Right lobe of liver (tissue), 6 donors: ENCODE measurements around the gene DDX31. TPM values are rescaled to one million over a fixed set of nuclear protein-coding genes. Genes with fewer than 3 reads are reported as not detected.

ENCODE experiments used
- ATAC-seq, 4 donors: fragments of 200-7000 bp; cut with Tn5 transposase; one replicate each; pipeline ENCODE4 v1.9.1; 2020; ENCODE audit warnings: mild to moderate bottlenecking in 4 of 4, moderate library complexity in 4 of 4
- DNase-seq, 3 donors: peaks; one replicate each; pipeline ENCODE4 v3.0.0-alpha.2; 2020
- H3K27ac ChIP-seq, 3 donors: fragments of 200-600 bp; one replicate each; pipeline ENCODE4 v1.8.0; 2022
- H3K27me3 ChIP-seq, 2 donors: fragments of 200-600 bp; one replicate each; pipeline ENCODE4 v1.8.0; 2022
- H3K36me3 ChIP-seq, 4 donors: fragments of 200-600 bp; sonication (generic) in 1 of 4; one replicate each; pipeline versions ENCODE4 v1.5.1 to v1.8.0; 2017 to 2022; ENCODE audit warnings: control low read depth in 1 of 4
- H3K4me1 ChIP-seq, 4 donors: fragments of 200-600 bp; sonication (generic) in 1 of 4; one replicate each; pipeline versions ENCODE4 v1.5.1 to v1.8.0; 2017 to 2022; ENCODE audit warnings: control low read depth in 1 of 4
- H3K4me3 ChIP-seq, 3 donors: fragments of 200-600 bp; one replicate each; pipeline ENCODE4 v1.8.0; 2022
- H3K9me3 ChIP-seq, 4 donors: fragments of 200-600 bp; sonication (generic) in 1 of 4; one replicate each; pipeline versions ENCODE4 v1.5.1 to v1.8.0; 2017 to 2022; ENCODE audit warnings: control low read depth in 1 of 4
- CTCF ChIP-seq, 4 donors: fragments of 200-600 bp in 3 of 4; fragments of 450-650 bp in 1 of 4; IDR thresholded peaks; one replicate each; pipeline versions ENCODE4 v1.5.1 to v1.8.0; 2016 to 2022; ENCODE audit warnings: antibody characterized with exemption in 4 of 4, mild to moderate bottlenecking in 2 of 4
- POLR2A ChIP-seq: fragments of 450-650 bp; IDR thresholded peaks from one replicate; pipeline ENCODE4 v1.6.1; 2017; ENCODE audit warnings: antibody characterized with exemption, mild to moderate bottlenecking
- WGBS: methylation state at CpG from one replicate; pipeline ENCODE4 v1.1.6; 2018; ENCODE audit warnings: low coverage, low lambda C conversion rate; ENCODE audit not compliant: insufficient coverage; ENCODE audit errors: missing lambda C conversion rate; 5-methylcytosine and 5-hydroxymethylcytosine counted together
- intact Hi-C, 2 donors: fragments of 100-400 bp; cut with DNase I; formaldehyde crosslinking; loops; one replicate each; pipeline versions ENCODE4 v1.11.2 to v1.14.1; 2022
- total RNA-seq, 6 experiments: library from RNA; depleted of rRNA in 2 of 6; stranded (reverse); fragments of >200 nt in 2 of 6; fragmentation: NEBNext Ultra II Directional in 3 of 6; extraction: Animal tissue kit (Norgen Biotek cat#: 25700) in 3 of 6; gene quantifications; one replicate each; pipeline versions ENCODE4 v1.1.0 to v1.2.4, GENCODE V29; 2016 to 2023
- donor health status: DM: no; HTN: yes; CAD: no.
- donor health status: DM: no; HTN: no; CAD: no.
- donor health status: DM: no; HTN: no; CAD: no.
- donor health status: DM: no; HTN: yes; CAD: no.
- donor health status: DM: no; HTN: yes; CAD: no.

Gene DDX31
- total RNA-seq, 6 experiments from 2014 or later = 7.1 to 8.7 (median 8.0) TPM

- WGBS = 82% methylated on average over 3 of the region's 3 CpGs
- Histone ChIP-seq H3K27ac (no peak overlapping the region), H3K4me3 (no peak overlapping the region), H3K36me3 (peaks cover 0 to 50% (median 21%) of the 10 kb centered on the region in 4 donors), H3K4me1 (no peaks in the 10 kb centered on the region), H3K9me3 (no peaks in the 10 kb centered on the region), H3K27me3 (no peaks in the 10 kb centered on the region)
- intact Hi-C loops = no loop called here
- DNase-seq = no peak
- no peak for ATAC-seq
- TF ChIP-seq POLR2A = no peak
- no peak for TF ChIP-seq CTCF (IDR thresholded peaks at IDR 0.05)
These were observed 21.1 kb downstream of the DDX31 start for GRCh38 chr9:132648685-132649084.

- Histone ChIP-seq H3K4me1 (no peaks in the 10 kb centered on the region), H3K4me3 (no peak overlapping the region), H3K36me3 (peaks cover 0 to 53% (median 21%) of the 10 kb centered on the region in 4 donors), H3K9me3 (no peaks in the 10 kb centered on the region), H3K27me3 (no peaks in the 10 kb centered on the region), H3K27ac (no peak overlapping the region)
- ATAC-seq = no peak
- no peak for TF ChIP-seq CTCF (IDR thresholded peaks at IDR 0.05)
- no peak for TF ChIP-seq POLR2A
- no peak for DNase-seq
- intact Hi-C loops = no loop called here
- WGBS = 83% methylated on average over 7 of the region's 7 CpGs
These were observed 21.5 kb downstream of the DDX31 start for GRCh38 chr9:132648283-132648682.

- Histone ChIP-seq H3K4me3 (no peak overlapping the region), H3K27me3 (no peaks in the 10 kb centered on the region), H3K27ac (no peak overlapping the region), H3K36me3 (peaks cover 0 to 58% (median 21%) of the 10 kb centered on the region in 4 donors), H3K9me3 (no peaks in the 10 kb centered on the region), H3K4me1 (no peaks in the 10 kb centered on the region)
- WGBS = 83% methylated on average over 2 of the region's 2 CpGs
- no peak for DNase-seq
- intact Hi-C loops = no loop called here
- TF ChIP-seq CTCF (IDR thresholded peaks at IDR 0.05) (no peak), POLR2A (no peak)
- no peak for ATAC-seq
These were observed 22.0 kb downstream of the DDX31 start for GRCh38 chr9:132647806-132648205.

GRCh38 chr9:132647355-132647754, 22.4 kb downstream of the DDX31 start:
- TF ChIP-seq POLR2A (no peak), CTCF (IDR thresholded peaks at IDR 0.05) (no peak)
- H3K4me1 ChIP-seq = no peaks in the 10 kb centered on the region
- no peak for ATAC-seq
- H3K9me3 ChIP-seq = no peaks in the 10 kb centered on the region
- 90% methylated on average over 3 of the region's 4 CpGs for WGBS
- H3K27ac ChIP-seq = no peak overlapping the region
- intact Hi-C loops = no loop called here
- peaks cover 0 to 61% (median 21%) of the 10 kb centered on the region in 4 donors for H3K36me3 ChIP-seq
- DNase-seq = no peak
- no peak overlapping the region for H3K4me3 ChIP-seq
- no peaks in the 10 kb centered on the region for H3K27me3 ChIP-seq

- H3K36me3 ChIP-seq = peaks cover 0 to 64% (median 20%) of the 10 kb centered on the region in 4 donors
- intact Hi-C loops = no loop called here
- no peak for TF ChIP-seq POLR2A
- no peak for TF ChIP-seq CTCF (IDR thresholded peaks at IDR 0.05)
- no peaks in the 10 kb centered on the region for H3K9me3 ChIP-seq
- no peaks in the 10 kb centered on the region for H3K27me3 ChIP-seq
- H3K4me3 ChIP-seq = no peak overlapping the region
- H3K27ac ChIP-seq = no peak overlapping the region
- DNase-seq (no peak), ATAC-seq (no peak)
- WGBS = 87% methylated on average over 5 of the region's 7 CpGs
- H3K4me1 ChIP-seq = no peaks in the 10 kb centered on the region
These were observed 23.1 kb downstream of the DDX31 start for GRCh38 chr9:132646726-132647125.
